ENCODE measurements around the gene GOSR2. TPM values are rescaled to one million over a fixed set of nuclear protein-coding genes. Genes with fewer than 3 reads are reported as not detected.
A peak's percentile ranks its signal among the peaks of the same experiment; 100 is the strongest.

The GOSR2 gene
- total and polyA plus RNA-seq, 2 of the 13 experiments (the other 11 are each of a cell fraction or from before 2014, with no cell fraction given): 61.5 to 63.9 TPM

DNA sequence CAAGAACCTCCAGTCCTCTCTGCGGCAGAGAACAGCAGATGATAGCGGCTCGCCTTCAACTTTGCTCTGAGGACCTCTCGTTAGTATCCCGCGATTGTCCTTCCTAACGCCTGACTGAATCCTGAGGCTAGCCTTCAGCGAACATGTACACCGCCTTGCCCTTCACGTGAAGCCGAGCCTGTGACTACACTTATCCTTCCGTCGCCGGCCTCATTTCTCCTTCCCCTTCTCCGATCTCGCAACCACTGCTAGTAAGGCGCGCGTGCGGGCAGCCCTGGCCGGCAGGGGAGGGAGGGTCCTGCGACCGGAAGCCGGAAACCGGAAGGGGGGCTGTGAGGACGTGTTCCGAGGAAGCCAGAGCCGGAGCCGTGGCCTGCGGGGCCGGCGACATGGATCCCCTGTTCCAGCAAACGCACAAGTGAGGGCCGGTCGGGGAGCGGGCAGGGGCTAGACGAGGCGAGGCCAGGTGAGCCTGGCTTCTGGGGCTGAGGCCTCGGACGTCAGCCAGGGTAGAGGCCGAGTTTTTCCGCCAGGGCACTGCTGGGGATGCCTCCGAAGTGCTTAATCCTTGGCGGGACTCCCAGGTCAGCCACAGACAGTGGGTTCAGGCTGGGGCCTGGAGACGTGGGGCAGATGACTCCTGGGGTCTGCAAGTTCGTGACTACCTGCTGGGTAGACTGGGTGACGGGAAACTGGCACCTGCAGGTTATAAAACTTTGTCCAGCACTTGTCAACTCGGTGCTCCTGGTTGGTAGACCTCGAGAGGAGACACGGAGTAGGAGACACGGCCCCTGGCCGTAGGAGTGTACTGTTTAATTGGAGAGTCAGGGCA is at the start of gene GOSR2 (continued):
- TF ChIP-seq, protein P1, sequence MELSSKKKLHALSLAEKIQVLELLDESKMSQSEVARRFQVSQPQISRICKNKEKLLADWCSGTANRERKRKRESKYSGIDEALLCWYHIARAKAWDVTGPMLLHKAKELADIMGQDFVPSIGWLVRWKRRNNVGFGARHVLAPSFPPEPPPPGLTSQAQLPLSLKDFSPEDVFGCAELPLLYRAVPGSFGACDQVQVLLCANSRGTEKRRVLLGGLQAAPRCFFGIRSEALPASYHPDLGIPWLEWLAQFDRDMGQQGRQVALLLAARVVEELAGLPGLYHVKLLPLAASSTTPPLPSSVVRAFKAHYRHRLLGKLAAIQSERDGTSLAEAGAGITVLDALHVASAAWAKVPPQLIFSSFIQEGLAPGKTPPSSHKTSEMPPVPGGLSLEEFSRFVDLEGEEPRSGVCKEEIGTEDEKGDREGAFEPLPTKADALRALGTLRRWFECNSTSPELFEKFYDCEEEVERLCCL (CRISPR knock-in tag; IDR thresholded peaks at IDR 0.05; ENCODE audit: borderline replicate concordance): peak; percentile 99; the same call in 1 of the 2 replicates
- TF ChIP-seq ZNF589 (CRISPR knock-in tag; conservative IDR thresholded peaks at IDR 0.05) (0 out of 2 replicates have a peak, but pooled peaks have one; percentile 67), ZNF326 (CRISPR knock-in tag; IDR thresholded peaks at IDR 0.05; ENCODE audit: borderline replicate concordance) (no peak), SP5 (CRISPR knock-in tag; IDR thresholded peaks at IDR 0.05; ENCODE audit: borderline replicate concordance, low read depth) (peak; percentile 73), ZNF781 (CRISPR knock-in tag; IDR thresholded peaks at IDR 0.05; ENCODE audit: borderline replicate concordance, not compliant biosample characterization) (peak; percentile 96), ZNF564 (CRISPR knock-in tag; IDR thresholded peaks at IDR 0.05) (no peak; the same call in 1 of the 2 replicates), KAT7 (CRISPR knock-in tag; IDR thresholded peaks at IDR 0.05; ENCODE audit: borderline replicate concordance) (peak; percentile 98), MED1 (CRISPR knock-in tag; IDR thresholded peaks at IDR 0.05) (peak; percentile 73), ZNF431 (CRISPR knock-in tag; IDR thresholded peaks at IDR 0.05; ENCODE audit: borderline replicate concordance, low read depth) (peak; percentile 96), RFXANK (CRISPR knock-in tag; IDR thresholded peaks at IDR 0.05) (peak; percentile 94), ZNF510 (CRISPR knock-in tag; IDR thresholded peaks at IDR 0.05; ENCODE audit: low read depth) (peak; percentile 97), IRX3 (CRISPR knock-in tag; IDR thresholded peaks at IDR 0.05; ENCODE audit: borderline replicate concordance, low read depth) (no peak; the same call in 1 of the 2 replicates), NKX3-1 (CRISPR knock-in tag; IDR thresholded peaks at IDR 0.05) (peak; percentile 71; the same call in 1 of the 2 replicates), DNMT1 (CRISPR knock-in tag; IDR thresholded peaks at IDR 0.05) (no peak)
- TF ChIP-seq, protein P2, sequence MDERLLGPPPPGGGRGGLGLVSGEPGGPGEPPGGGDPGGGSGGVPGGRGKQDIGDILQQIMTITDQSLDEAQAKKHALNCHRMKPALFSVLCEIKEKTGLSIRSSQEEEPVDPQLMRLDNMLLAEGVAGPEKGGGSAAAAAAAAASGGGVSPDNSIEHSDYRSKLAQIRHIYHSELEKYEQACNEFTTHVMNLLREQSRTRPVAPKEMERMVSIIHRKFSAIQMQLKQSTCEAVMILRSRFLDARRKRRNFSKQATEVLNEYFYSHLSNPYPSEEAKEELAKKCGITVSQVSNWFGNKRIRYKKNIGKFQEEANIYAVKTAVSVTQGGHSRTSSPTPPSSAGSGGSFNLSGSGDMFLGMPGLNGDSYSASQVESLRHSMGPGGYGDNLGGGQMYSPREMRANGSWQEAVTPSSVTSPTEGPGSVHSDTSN (CRISPR knock-in tag; IDR thresholded peaks at IDR 0.05): no peak
- TF ChIP-seq, protein P3, sequence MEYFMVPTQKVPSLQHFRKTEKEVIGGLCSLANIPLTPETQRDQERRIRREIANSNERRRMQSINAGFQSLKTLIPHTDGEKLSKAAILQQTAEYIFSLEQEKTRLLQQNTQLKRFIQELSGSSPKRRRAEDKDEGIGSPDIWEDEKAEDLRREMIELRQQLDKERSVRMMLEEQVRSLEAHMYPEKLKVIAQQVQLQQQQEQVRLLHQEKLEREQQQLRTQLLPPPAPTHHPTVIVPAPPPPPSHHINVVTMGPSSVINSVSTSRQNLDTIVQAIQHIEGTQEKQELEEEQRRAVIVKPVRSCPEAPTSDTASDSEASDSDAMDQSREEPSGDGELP (IDR thresholded peaks at IDR 0.05; ENCODE audit: borderline replicate concordance, low read depth): peak; percentile 45; the same call in 1 of the 2 replicates
- TF ChIP-seq, protein P4, sequence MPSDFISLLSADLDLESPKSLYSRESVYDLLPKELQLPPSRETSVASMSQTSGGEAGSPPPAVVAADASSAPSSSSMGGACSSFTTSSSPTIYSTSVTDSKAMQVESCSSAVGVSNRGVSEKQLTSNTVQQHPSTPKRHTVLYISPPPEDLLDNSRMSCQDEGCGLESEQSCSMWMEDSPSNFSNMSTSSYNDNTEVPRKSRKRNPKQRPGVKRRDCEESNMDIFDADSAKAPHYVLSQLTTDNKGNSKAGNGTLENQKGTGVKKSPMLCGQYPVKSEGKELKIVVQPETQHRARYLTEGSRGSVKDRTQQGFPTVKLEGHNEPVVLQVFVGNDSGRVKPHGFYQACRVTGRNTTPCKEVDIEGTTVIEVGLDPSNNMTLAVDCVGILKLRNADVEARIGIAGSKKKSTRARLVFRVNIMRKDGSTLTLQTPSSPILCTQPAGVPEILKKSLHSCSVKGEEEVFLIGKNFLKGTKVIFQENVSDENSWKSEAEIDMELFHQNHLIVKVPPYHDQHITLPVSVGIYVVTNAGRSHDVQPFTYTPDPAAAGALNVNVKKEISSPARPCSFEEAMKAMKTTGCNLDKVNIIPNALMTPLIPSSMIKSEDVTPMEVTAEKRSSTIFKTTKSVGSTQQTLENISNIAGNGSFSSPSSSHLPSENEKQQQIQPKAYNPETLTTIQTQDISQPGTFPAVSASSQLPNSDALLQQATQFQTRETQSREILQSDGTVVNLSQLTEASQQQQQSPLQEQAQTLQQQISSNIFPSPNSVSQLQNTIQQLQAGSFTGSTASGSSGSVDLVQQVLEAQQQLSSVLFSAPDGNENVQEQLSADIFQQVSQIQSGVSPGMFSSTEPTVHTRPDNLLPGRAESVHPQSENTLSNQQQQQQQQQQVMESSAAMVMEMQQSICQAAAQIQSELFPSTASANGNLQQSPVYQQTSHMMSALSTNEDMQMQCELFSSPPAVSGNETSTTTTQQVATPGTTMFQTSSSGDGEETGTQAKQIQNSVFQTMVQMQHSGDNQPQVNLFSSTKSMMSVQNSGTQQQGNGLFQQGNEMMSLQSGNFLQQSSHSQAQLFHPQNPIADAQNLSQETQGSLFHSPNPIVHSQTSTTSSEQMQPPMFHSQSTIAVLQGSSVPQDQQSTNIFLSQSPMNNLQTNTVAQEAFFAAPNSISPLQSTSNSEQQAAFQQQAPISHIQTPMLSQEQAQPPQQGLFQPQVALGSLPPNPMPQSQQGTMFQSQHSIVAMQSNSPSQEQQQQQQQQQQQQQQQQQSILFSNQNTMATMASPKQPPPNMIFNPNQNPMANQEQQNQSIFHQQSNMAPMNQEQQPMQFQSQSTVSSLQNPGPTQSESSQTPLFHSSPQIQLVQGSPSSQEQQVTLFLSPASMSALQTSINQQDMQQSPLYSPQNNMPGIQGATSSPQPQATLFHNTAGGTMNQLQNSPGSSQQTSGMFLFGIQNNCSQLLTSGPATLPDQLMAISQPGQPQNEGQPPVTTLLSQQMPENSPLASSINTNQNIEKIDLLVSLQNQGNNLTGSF (CRISPR knock-in tag; IDR thresholded peaks at IDR 0.05): peak; percentile 21; the same call in 1 of the 2 replicates
- TF ChIP-seq, protein P5, sequence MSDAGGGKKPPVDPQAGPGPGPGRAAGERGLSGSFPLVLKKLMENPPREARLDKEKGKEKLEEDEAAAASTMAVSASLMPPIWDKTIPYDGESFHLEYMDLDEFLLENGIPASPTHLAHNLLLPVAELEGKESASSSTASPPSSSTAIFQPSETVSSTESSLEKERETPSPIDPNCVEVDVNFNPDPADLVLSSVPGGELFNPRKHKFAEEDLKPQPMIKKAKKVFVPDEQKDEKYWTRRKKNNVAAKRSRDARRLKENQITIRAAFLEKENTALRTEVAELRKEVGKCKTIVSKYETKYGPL (CRISPR knock-in tag; IDR thresholded peaks at IDR 0.05): no peak

Data from HepG2 (cell line).